Transverse colon (tissue), 4 donors: Measurements from ENCODE around the gene ARPP19. TPM values are rescaled to one million over a fixed set of nuclear protein-coding genes. Genes with fewer than 3 reads are reported as not detected.
"Not testable (repeated sequence)": the region's sequence is repeated elsewhere in the genome, so short reads cannot be mapped to it uniquely, and the experiment has no call there.

Experiments used
- DNase-seq: peaks from one replicate; pipeline ENCODE4 v3.0.0-alpha.2; 2019
- H3K27ac ChIP-seq, 4 donors: fragments of 200-600 bp; sonication (generic); 2 replicates each; pipeline ENCODE4 v1.5.1; 2016 to 2018; ENCODE audit warnings: inconsistent platforms in 4 of 4
- H3K27me3 ChIP-seq: fragments of 200-600 bp; sonication (generic); 2 replicates; pipeline ENCODE4 v1.5.1; 2017; ENCODE audit warnings: inconsistent platforms
- H3K36me3 ChIP-seq, 4 donors: fragments of 200-600 bp; sonication (generic); 2 replicates each; pipeline ENCODE4 v1.5.1; 2017 to 2019; ENCODE audit warnings: inconsistent platforms in 4 of 4
- H3K4me1 ChIP-seq, 4 donors: fragments of 200-600 bp; sonication (generic); 2 replicates each; pipeline ENCODE4 v1.5.1; 2017 to 2020; ENCODE audit warnings: inconsistent platforms in 4 of 4
- H3K4me3 ChIP-seq, 4 donors: fragments of 200-600 bp; sonication (generic); 1 replicate in 1 of 4; 2 replicates in 3 of 4; pipeline versions ENCODE4 v1.5.1 to v1.6.1; 2017 to 2019; ENCODE audit warnings: inconsistent platforms in 4 of 4
- H3K9me3 ChIP-seq, 2 donors: fragments of 200-600 bp; sonication (generic); 2 replicates each; pipeline ENCODE4 v1.5.1; 2017 to 2019; ENCODE audit warnings: inconsistent platforms in 2 of 2
- EP300 ChIP-seq: sonication (generic); formaldehyde crosslinking; IDR thresholded peaks from one replicate; pipeline ENCODE4 v1.6.1; 2017; ENCODE audit warnings: antibody characterized with exemption, low read depth
- POLR2A ChIP-seq: fragments of 450-650 bp; IDR thresholded peaks from one replicate; pipeline ENCODE4 v1.6.1; 2016; ENCODE audit warnings: antibody characterized with exemption, mild to moderate bottlenecking, moderate library complexity
- POLR2AphosphoS5 ChIP-seq, 3 donors: sonication (generic); formaldehyde crosslinking; IDR thresholded peaks; one replicate each; pipeline ENCODE4 v1.6.1; 2016; ENCODE audit warnings: antibody characterized with exemption in 3 of 3
- WGBS, 2 donors: methylation state at CpG; one replicate each; pipeline ENCODE4 v1.1.5; 2018; ENCODE audit warnings: low coverage in 1 of 2; 5-methylcytosine and 5-hydroxymethylcytosine counted together
- in situ Hi-C, 4 donors: fragments of 200-750 bp; cut with MboI; loops; one replicate each; pipeline versions ENCODE4 v1.15.0 to v1.15.1; 2017; ENCODE audit warnings: low sequenced_read_pairs in 3 of 4, low pct_ligation_motif_present in 1 of 4, low pct_unique_long_range_greater_than_20kb in 1 of 4
- intact Hi-C: fragments of 100-400 bp; cut with DNase I; formaldehyde crosslinking; loops from one replicate; pipeline ENCODE4 v1.15.1; 2023; ENCODE audit warnings: low total_unique reads
- total RNA-seq, 4 donors: library from RNA; depleted of rRNA; stranded (reverse); fragments of >200 nt; gene quantifications; one replicate each; pipeline ENCODE4 v1.1.0, GENCODE V29; 2016
- TF ChIP-seq, protein P1 (sequence below), 5 experiments: fragments of 200-600 bp in 3 of 5; fragments of 450-650 bp in 2 of 5; sonication (generic) in 3 of 5; IDR thresholded peaks; 1 replicate in 2 of 5; 2 replicates in 3 of 5; pipeline ENCODE4 v1.5.1; 2016 to 2017; ENCODE audit warnings: antibody characterized with exemption in 5 of 5, inconsistent platforms in 3 of 5, mild to moderate bottlenecking in 2 of 5, moderate library complexity in 1 of 5

The ARPP19 gene
- total RNA-seq, 4 donors from 2014 or later, result 33.8 to 92.4 (median 55.4) TPM

- DNase-seq, result no peak
- H3K4me1 ChIP-seq, result peaks cover 0 to 46% (median 9%) of the 10 kb centered on the region in 4 donors
- H3K27me3 ChIP-seq, result no peaks in the 10 kb centered on the region
- H3K27ac ChIP-seq, result no peak overlapping the region
- no peak overlapping the region for H3K4me3 ChIP-seq
- TF ChIP-seq POLR2AphosphoS5 (IDR thresholded peaks at IDR 0.05) (no peak), EP300 (no peak), POLR2A (no peak)
- TF ChIP-seq, protein P1, sequence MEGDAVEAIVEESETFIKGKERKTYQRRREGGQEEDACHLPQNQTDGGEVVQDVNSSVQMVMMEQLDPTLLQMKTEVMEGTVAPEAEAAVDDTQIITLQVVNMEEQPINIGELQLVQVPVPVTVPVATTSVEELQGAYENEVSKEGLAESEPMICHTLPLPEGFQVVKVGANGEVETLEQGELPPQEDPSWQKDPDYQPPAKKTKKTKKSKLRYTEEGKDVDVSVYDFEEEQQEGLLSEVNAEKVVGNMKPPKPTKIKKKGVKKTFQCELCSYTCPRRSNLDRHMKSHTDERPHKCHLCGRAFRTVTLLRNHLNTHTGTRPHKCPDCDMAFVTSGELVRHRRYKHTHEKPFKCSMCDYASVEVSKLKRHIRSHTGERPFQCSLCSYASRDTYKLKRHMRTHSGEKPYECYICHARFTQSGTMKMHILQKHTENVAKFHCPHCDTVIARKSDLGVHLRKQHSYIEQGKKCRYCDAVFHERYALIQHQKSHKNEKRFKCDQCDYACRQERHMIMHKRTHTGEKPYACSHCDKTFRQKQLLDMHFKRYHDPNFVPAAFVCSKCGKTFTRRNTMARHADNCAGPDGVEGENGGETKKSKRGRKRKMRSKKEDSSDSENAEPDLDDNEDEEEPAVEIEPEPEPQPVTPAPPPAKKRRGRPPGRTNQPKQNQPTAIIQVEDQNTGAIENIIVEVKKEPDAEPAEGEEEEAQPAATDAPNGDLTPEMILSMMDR (IDR thresholded peaks at IDR 0.05), result no peak
- intact Hi-C loops (no loop called here), in situ Hi-C loops (no loop called here)
- no peaks in the 10 kb centered on the region for H3K9me3 ChIP-seq
- WGBS, 2 donors, result 83 to 84% methylated on average over 3 of the region's 3 CpGs
- peaks cover 0 to 18% (median 3%) of the 10 kb centered on the region in 4 donors for H3K36me3 ChIP-seq
Measured at GRCh38 chr15:52556524-52557273, 12.1 kb downstream of the ARPP19 start.

DNA sequence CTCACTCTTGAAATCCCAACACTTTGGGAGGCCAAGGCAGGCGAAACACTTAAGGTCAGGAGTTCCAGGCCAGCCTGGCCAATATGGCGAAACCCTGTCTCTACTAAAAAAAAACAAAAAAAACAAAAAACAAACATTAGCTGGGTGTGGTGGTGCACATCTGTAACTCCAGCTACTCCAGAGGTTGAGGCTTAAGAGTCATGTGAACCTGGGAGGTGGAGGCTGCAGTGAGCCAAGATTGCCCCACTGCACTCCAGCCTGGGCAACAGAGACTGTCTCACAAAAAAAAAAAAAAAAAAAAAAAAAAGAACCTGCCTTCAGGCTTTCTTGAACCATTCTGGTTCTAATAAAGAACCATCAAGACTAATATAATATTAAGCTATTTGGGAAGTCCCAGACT is 16.5 kb downstream of the ARPP19 start:
- 90% methylated on average over 2 of the region's 2 CpGs; no CpG with 5 or more reads in 1 of the 2 donors for WGBS, 2 donors
- peaks cover 0 to 10% (median 0%) of the 10 kb centered on the region in 4 donors for H3K4me1 ChIP-seq
- no peaks in the 10 kb centered on the region for H3K9me3 ChIP-seq
- DNase-seq, result no peak
- in situ Hi-C loops (no loop called here), intact Hi-C loops (no loop called here)
- H3K4me3 ChIP-seq, result no peak overlapping the region
- TF ChIP-seq EP300, result no peak
- TF ChIP-seq POLR2A, result no peak
- TF ChIP-seq, protein P1 (IDR thresholded peaks at IDR 0.05), result no peak
- no peak for TF ChIP-seq POLR2AphosphoS5 (IDR thresholded peaks at IDR 0.05)
- no peaks in the 10 kb centered on the region for H3K27me3 ChIP-seq
- H3K36me3 ChIP-seq, result peaks cover 0 to 39% (median 11%) of the 10 kb centered on the region in 4 donors
- H3K27ac ChIP-seq, result peak overlapping the region in 1 of 4 donors; percentile 7

- intact Hi-C loops (no loop called here), in situ Hi-C loops (no loop called here)
- H3K27ac ChIP-seq, result peak overlapping the region in 1 of 4 donors; percentile 7
- H3K9me3 ChIP-seq, result no peaks in the 10 kb centered on the region
- peak; percentile 15 for DNase-seq
- WGBS, 2 donors, result 84 to 90% methylated on average over 6 of the region's 6 CpGs
- no peaks in the 10 kb centered on the region for H3K27me3 ChIP-seq
- peaks cover 0 to 39% (median 11%) of the 10 kb centered on the region in 4 donors for H3K36me3 ChIP-seq
- H3K4me3 ChIP-seq, result no peak overlapping the region
- TF ChIP-seq, protein P1 (IDR thresholded peaks at IDR 0.05), result no peak
- no peak for TF ChIP-seq EP300
- no peak for TF ChIP-seq POLR2AphosphoS5 (IDR thresholded peaks at IDR 0.05)
- no peak for TF ChIP-seq POLR2A
- H3K4me1 ChIP-seq, result peaks cover 0 to 4% (median 0%) of the 10 kb centered on the region in 4 donors
Measured at GRCh38 chr15:52551762-52552161, 17.1 kb downstream of the ARPP19 start.

DNA sequence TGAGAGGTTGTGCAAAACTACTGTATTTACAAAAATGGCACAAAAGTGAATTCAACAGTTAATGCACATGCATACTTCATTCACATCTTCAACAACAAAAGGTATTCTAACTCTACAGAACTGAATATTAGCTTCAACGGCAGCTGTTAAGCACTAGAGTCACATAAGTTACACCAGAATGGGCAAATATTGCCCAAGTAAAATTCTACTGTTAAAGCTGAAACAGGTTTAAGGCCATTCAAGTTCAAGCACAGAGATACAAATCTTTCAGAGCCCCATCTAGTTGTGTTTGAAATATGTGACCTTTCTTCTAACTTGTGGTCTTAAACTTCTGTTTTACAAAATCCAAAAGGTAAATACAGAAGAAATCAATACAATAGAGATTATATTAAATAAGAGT is 17.6 kb downstream of the ARPP19 start:
- H3K27me3 ChIP-seq, intact Hi-C loops, H3K4me1 ChIP-seq, DNase-seq, H3K4me3 ChIP-seq, H3K9me3 ChIP-seq, in situ Hi-C loops, H3K27ac ChIP-seq: not testable (repeated sequence)
- H3K36me3 ChIP-seq, result peaks cover 0 to 39% (median 11%) of the 10 kb centered on the region in 4 donors
- WGBS, 2 donors, result 93 to 100% methylated on average over 1 of the region's 1 CpG
